ENCODE measurements around the gene NIPAL3.

DNA sequence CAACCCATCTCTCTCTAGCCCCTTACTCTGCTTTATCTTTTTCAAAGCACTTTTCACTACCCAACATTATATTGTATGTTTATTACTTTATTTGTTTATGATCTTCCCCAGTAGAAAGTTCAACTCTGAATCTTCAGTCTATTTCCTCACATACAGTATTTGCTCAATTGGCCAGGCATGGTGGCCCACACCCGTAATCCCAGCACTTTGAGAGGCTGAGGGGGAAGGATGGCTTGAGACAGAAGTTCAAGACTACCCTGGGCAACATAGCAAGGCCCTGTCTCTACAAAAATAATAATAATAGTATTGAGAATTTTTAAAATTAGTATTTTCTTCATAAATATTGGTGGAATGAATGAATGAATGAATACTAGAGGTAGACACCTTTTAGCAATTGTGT, 3.2 kb upstream of the NIPAL3 start:
- TF ChIP-seq, protein P1, sequence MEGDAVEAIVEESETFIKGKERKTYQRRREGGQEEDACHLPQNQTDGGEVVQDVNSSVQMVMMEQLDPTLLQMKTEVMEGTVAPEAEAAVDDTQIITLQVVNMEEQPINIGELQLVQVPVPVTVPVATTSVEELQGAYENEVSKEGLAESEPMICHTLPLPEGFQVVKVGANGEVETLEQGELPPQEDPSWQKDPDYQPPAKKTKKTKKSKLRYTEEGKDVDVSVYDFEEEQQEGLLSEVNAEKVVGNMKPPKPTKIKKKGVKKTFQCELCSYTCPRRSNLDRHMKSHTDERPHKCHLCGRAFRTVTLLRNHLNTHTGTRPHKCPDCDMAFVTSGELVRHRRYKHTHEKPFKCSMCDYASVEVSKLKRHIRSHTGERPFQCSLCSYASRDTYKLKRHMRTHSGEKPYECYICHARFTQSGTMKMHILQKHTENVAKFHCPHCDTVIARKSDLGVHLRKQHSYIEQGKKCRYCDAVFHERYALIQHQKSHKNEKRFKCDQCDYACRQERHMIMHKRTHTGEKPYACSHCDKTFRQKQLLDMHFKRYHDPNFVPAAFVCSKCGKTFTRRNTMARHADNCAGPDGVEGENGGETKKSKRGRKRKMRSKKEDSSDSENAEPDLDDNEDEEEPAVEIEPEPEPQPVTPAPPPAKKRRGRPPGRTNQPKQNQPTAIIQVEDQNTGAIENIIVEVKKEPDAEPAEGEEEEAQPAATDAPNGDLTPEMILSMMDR (IDR thresholded peaks at IDR 0.05): no peak
- no peak for TF ChIP-seq POLR2A (IDR thresholded peaks at IDR 0.05)
